Right lung (tissue), 5 donors: ENCODE results near the gene CD6. TPM values are rescaled to one million over a fixed set of nuclear protein-coding genes. Genes with fewer than 3 reads are reported as not detected.
"Not testable (repeated sequence)": the region's sequence is repeated elsewhere in the genome, so short reads cannot be mapped to it uniquely, and the experiment has no call there.

Experiments
- DNase-seq, 2 donors: peaks; one replicate each; pipeline ENCODE4 v3.0.0-alpha.2; 2013
- polyA plus RNA-seq, 5 donors: library from polyadenylated mRNA; unstranded; fragments of 120-200 nt; gene quantifications; one replicate each; pipeline versions ENCODE4 v1.2.1 to v1.2.3, GENCODE V29; 2013; ENCODE audit warnings: inconsistent platforms in 1 of 5, low replicate concordance in 1 of 5; ENCODE audit not compliant: insufficient read length in 5 of 5, insufficient read depth in 1 of 5

The CD6 gene
- polyA plus RNA-seq, 5 donors = 0.99 to 2.1 (median 1.1) TPM

GRCh38 chr11:61053191-61053590 is 81.7 kb downstream of the CD6 start:
- DNase-seq = no peak

- no peak for DNase-seq
Measured at GRCh38 chr11:61054513-61054912, 83.0 kb downstream of the CD6 start.

GRCh38 chr11:61054927-61055562 is 83.6 kb downstream of the CD6 start:
- no peak for DNase-seq

- no peak for DNase-seq
Measured at GRCh38 chr11:61055776-61056175, 84.3 kb downstream of the CD6 start.

- DNase-seq = no peak
Measured at GRCh38 chr11:61056571-61056970, 85.1 kb downstream of the CD6 start.

GRCh38 chr11:61056981-61057380 is 85.5 kb downstream of the CD6 start:
- no peak for DNase-seq

- DNase-seq = no peak
Measured at GRCh38 chr11:61057615-61058014, 86.1 kb downstream of the CD6 start.

GRCh38 chr11:61058583-61059259 is 87.2 kb downstream of the CD6 start:
- no peak for DNase-seq

- no peak for DNase-seq
Measured at GRCh38 chr11:61059260-61059752, 87.8 kb downstream of the CD6 start.

GRCh38 chr11:61061081-61061826 is 89.8 kb downstream of the CD6 start:
- DNase-seq = no peak

GRCh38 chr11:61062181-61062930 is 90.9 kb downstream of the CD6 start:
- no peak for DNase-seq

GRCh38 chr11:61065236-61065635 is 93.8 kb downstream of the CD6 start:
- not testable (repeated sequence) for DNase-seq

GRCh38 chr11:61065955-61066638 is 94.6 kb downstream of the CD6 start:
- no peak for DNase-seq

- no peak for DNase-seq
Measured at GRCh38 chr11:61066645-61067044, 95.2 kb downstream of the CD6 start.

GRCh38 chr11:61067782-61068446 is 96.4 kb downstream of the CD6 start:
- DNase-seq = no peak

GRCh38 chr11:61068581-61068980 is 97.1 kb downstream of the CD6 start:
- DNase-seq = no peak

- no peak for DNase-seq
Measured at GRCh38 chr11:61069427-61069826, 97.9 kb downstream of the CD6 start.
